Peyer's patch (tissue), 4 donors: ENCODE data around the gene ZNRF1.

Experiments used
- CTCF ChIP-seq, 6 experiments: fragments of 450-650 bp in 4 of 6; fragments of 200-600 bp in 2 of 6; sonication (generic) in 1 of 6; IDR thresholded peaks; one replicate each; pipeline ENCODE4 v1.5.1; 2017 to 2019; ENCODE audit warnings: antibody characterized with exemption in 6 of 6, mild to moderate bottlenecking in 3 of 6, moderate library complexity in 1 of 6
- POLR2A ChIP-seq, 2 donors: fragments of 450-650 bp; IDR thresholded peaks; one replicate each; pipeline ENCODE4 v1.5.1; 2017; ENCODE audit warnings: antibody characterized with exemption in 2 of 2, mild to moderate bottlenecking in 2 of 2, moderate library complexity in 2 of 2

GRCh38 chr16:75100603-75100990 is 101.8 kb downstream of the ZNRF1 start:
- TF ChIP-seq CTCF (IDR thresholded peaks at IDR 0.05) (no peak), POLR2A (IDR thresholded peaks at IDR 0.05) (no peak)
